Left lung (tissue), 10 donors: Measurements from ENCODE around the gene AKAP13. TPM values are rescaled to one million over a fixed set of nuclear protein-coding genes. Genes with fewer than 3 reads are reported as not detected.

ENCODE experiments used
- ATAC-seq: fragments of 200-7000 bp; cut with Tn5 transposase; one replicate; pipeline ENCODE4 v1.9.1; 2020; ENCODE audit warnings: moderate library complexity
- DNase-seq, 4 donors: peaks; one replicate each; pipeline ENCODE4 v3.0.0-alpha.2; 2013 to 2020
- H3K27ac ChIP-seq, 2 donors: fragments of 200-600 bp; sonication (generic) in 1 of 2; one replicate each; pipeline versions ENCODE4 v1.5.0 to v1.8.0; 2020 to 2021
- H3K27me3 ChIP-seq, 2 donors: fragments of 200-600 bp; sonication (generic) in 1 of 2; one replicate each; pipeline versions ENCODE4 v1.5.0 to v1.8.0; 2020 to 2021
- H3K36me3 ChIP-seq, 2 donors: fragments of 200-600 bp; sonication (generic) in 1 of 2; one replicate each; pipeline versions ENCODE4 v1.5.0 to v1.8.0; 2020 to 2021
- H3K4me1 ChIP-seq, 2 donors: fragments of 200-600 bp; one replicate each; pipeline ENCODE4 v1.8.0; 2021
- H3K4me3 ChIP-seq, 2 donors: fragments of 200-600 bp; sonication (generic) in 1 of 2; one replicate each; pipeline versions ENCODE4 v1.5.0 to v1.8.0; 2020 to 2021; ENCODE audit warnings: mild to moderate bottlenecking in 1 of 2
- H3K9me3 ChIP-seq, 2 donors: fragments of 200-600 bp; sonication (generic) in 1 of 2; one replicate each; pipeline versions ENCODE4 v1.5.0 to v1.8.0; 2020 to 2021
- intact Hi-C, 2 donors: fragments of 100-400 bp; cut with DNase I; formaldehyde crosslinking; loops; one replicate each; pipeline versions ENCODE4 v1.11.2 to v1.14.2; 2022
- polyA plus RNA-seq, 6 donors: library from polyadenylated mRNA; unstranded; fragments of 120-200 nt; gene quantifications; one replicate each; pipeline ENCODE4 v1.2.1, GENCODE V29; 2013; ENCODE audit not compliant: insufficient read length in 6 of 6
- total RNA-seq, 2 donors: library from RNA; stranded (reverse); fragmentation: NEBNext Ultra II Directional; extraction: Animal tissue kit (Norgen Biotek cat#: 25700); gene quantifications; one replicate each; pipeline ENCODE4 v1.2.1, GENCODE V29; 2021
- TF ChIP-seq, protein P1 (sequence below), 2 donors: fragments of 200-600 bp; sonication (generic) in 1 of 2; IDR thresholded peaks; one replicate each; pipeline versions ENCODE4 v1.5.0 to v1.8.0; 2021; ENCODE audit warnings: antibody characterized with exemption in 2 of 2
- donor health status: DM: no; HTN: yes; CAD: no.
- donor health status: DM: no; HTN: no; CAD: no.

Gene AKAP13
- total and polyA plus RNA-seq, 8 donors = 93.6 to 346 (median 102) TPM

GRCh38 chr15:85746641-85747040 is 366.2 kb downstream of the AKAP13 start:
- Histone ChIP-seq H3K4me1 (peaks cover 16 to 18% of the 10 kb centered on the region in 2 donors), H3K4me3 (no peak overlapping the region), H3K36me3 (peaks cover 0 to 82% of the 10 kb centered on the region in 2 donors), H3K27me3 (no peaks in the 10 kb centered on the region), H3K27ac (no peak overlapping the region), H3K9me3 (no peaks in the 10 kb centered on the region)
- intact Hi-C loops = loop anchor here in 1 of 2 donors (10.0 kb wide), 1 partner anchor 88 kb away; no protein-coding TSS in a partner anchor
- DNase-seq (peak in 1 of 4 donors; percentile 15), ATAC-seq (no peak)
- TF ChIP-seq, protein P1, sequence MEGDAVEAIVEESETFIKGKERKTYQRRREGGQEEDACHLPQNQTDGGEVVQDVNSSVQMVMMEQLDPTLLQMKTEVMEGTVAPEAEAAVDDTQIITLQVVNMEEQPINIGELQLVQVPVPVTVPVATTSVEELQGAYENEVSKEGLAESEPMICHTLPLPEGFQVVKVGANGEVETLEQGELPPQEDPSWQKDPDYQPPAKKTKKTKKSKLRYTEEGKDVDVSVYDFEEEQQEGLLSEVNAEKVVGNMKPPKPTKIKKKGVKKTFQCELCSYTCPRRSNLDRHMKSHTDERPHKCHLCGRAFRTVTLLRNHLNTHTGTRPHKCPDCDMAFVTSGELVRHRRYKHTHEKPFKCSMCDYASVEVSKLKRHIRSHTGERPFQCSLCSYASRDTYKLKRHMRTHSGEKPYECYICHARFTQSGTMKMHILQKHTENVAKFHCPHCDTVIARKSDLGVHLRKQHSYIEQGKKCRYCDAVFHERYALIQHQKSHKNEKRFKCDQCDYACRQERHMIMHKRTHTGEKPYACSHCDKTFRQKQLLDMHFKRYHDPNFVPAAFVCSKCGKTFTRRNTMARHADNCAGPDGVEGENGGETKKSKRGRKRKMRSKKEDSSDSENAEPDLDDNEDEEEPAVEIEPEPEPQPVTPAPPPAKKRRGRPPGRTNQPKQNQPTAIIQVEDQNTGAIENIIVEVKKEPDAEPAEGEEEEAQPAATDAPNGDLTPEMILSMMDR (IDR thresholded peaks at IDR 0.05) = no peak

DNA sequence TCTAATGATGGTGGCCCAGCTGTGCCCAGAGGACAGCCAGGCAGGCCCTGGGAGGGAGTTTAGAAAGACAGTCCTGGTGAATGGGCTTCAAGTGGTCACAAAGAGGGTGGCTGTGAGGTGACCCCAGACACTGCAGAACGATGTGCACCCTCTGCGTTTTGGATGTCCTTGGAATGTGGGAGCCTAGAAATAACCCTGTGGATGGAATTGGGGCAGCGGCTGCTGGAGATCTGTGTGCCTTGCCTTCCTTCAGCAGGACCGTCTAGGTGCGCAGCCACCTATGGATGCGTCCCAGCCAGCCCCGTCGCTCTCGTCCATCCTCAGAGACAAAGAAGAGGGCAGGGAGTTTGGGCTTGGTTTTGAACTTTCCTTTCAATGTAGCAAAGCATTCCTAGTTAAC is 367.8 kb downstream of the AKAP13 start:
- H3K27ac ChIP-seq = no peak overlapping the region
- H3K9me3 ChIP-seq = no peaks in the 10 kb centered on the region
- DNase-seq (peak in 1 of 4 donors; percentile 27), ATAC-seq (no peak)
- H3K27me3 ChIP-seq = no peaks in the 10 kb centered on the region
- peaks cover 0 to 67% of the 10 kb centered on the region in 2 donors for H3K36me3 ChIP-seq
- H3K4me1 ChIP-seq = peaks cover 16 to 24% of the 10 kb centered on the region in 2 donors
- intact Hi-C loops = loop anchor here in 1 of 2 donors (10.0 kb wide), 1 partner anchor 87 kb away; no protein-coding TSS in a partner anchor
- TF ChIP-seq, protein P1 (IDR thresholded peaks at IDR 0.05) = no peak
- no peak overlapping the region for H3K4me3 ChIP-seq

DNA sequence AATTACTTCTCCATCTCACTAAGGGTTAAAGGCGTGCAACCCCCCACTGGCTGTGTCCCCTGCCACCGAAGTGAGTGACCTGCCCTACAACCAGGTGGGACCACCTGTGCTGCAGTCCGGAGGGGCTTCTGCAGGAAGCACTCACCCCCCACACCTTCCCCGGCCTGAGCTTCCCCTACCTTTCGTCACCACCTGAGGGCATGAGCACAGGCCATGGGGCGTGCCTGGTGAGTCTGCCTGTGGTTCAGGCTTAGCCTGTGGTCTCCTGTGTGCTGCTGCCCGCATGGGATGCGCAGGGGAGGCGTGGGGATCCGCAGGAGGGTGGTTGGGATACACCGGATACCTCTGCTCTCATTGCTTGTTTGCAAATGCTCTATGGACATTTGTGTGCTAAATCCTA is 368.3 kb downstream of the AKAP13 start:
- intact Hi-C loops = loop anchor here in 1 of 2 donors (10.0 kb wide), 1 partner anchor 86 kb away; no protein-coding TSS in a partner anchor
- DNase-seq (peak in 2 of 4 donors; percentile 33 to 61), ATAC-seq (no peak)
- H3K36me3 ChIP-seq = peaks cover 0 to 61% of the 10 kb centered on the region in 2 donors
- peaks cover 16 to 24% of the 10 kb centered on the region in 2 donors for H3K4me1 ChIP-seq
- H3K4me3 ChIP-seq = no peak overlapping the region
- TF ChIP-seq, protein P1 (IDR thresholded peaks at IDR 0.05) = no peak
- peak overlapping the region in 1 of 2 donors; percentile 44 for H3K27ac ChIP-seq
- H3K9me3 ChIP-seq = no peaks in the 10 kb centered on the region
- H3K27me3 ChIP-seq = no peaks in the 10 kb centered on the region

- Histone ChIP-seq H3K4me1 (peaks cover 16 to 24% of the 10 kb centered on the region in 2 donors), H3K27me3 (no peaks in the 10 kb centered on the region), H3K27ac (peak overlapping the region; percentile 65 to 81), H3K9me3 (no peaks in the 10 kb centered on the region), H3K36me3 (peaks cover 0 to 54% of the 10 kb centered on the region in 2 donors), H3K4me3 (peak overlapping the region in 1 of 2 donors; percentile 6)
- intact Hi-C loops = loop anchor here in 1 of 2 donors (10.0 kb wide), 1 partner anchor 85 kb away; no protein-coding TSS in a partner anchor
- peak; percentile 39 to 74 (median 54) for DNase-seq
- TF ChIP-seq, protein P1 (IDR thresholded peaks at IDR 0.05) = no peak
- ATAC-seq = peak; percentile 10
Measured at GRCh38 chr15:85749261-85750151, 369.1 kb downstream of the AKAP13 start.
